Neural cell (in vitro differentiated cells): ENCODE measurements around the gene HPF1.

ENCODE experiments used
- CTCF ChIP-seq: fragments of 450-650 bp; IDR thresholded peaks from 2 replicates; pipeline ENCODE4 v1.5.1; 2014; ENCODE audit warnings: antibody characterized with exemption, mild to moderate bottlenecking, moderate library complexity; ENCODE audit not compliant: poor library complexity, severe bottlenecking
- EP300 ChIP-seq: fragments of 450-650 bp; conservative IDR thresholded peaks from 2 replicates; pipeline ENCODE4 v1.6.1; 2014; ENCODE audit warnings: antibody characterized with exemption, mild to moderate bottlenecking, moderate library complexity; ENCODE audit not compliant: poor library complexity, severe bottlenecking
- EZH2 ChIP-seq: fragments of 200-600, 300-800 bp; shearing (Covaris generic), sonication (generic); IDR thresholded peaks from 2 replicates; pipeline ENCODE4 v1.6.1; 2014; ENCODE audit warnings: antibody characterized with exemption, low read length, borderline replicate concordance, mild to moderate bottlenecking; ENCODE audit not compliant: insufficient read depth, poor library complexity, severe bottlenecking
- POLR2AphosphoS5 ChIP-seq: IDR thresholded peaks from 2 replicates; pipeline ENCODE4 v1.6.1; 2012

GRCh38 chr4:169761846-169762245, 4.1 kb upstream of the HPF1 start:
- TF ChIP-seq CTCF (no peak), POLR2AphosphoS5 (no peak), EZH2 (no peak), EP300 (no peak)
